ENCODE data around the gene BAIAP2. TPM values are rescaled to one million over a fixed set of nuclear protein-coding genes. Genes with fewer than 3 reads are reported as not detected.
A peak's percentile ranks its signal among the peaks of the same experiment; 100 is the strongest.

BAIAP2 gene
- total RNA-seq, 2 donors from 2014 or later = 8.0 to 11.5 TPM

- WGBS, 2 donors = 45 to 59% methylated on average over 19 to 31 of the region's 31 CpGs
- DNase-seq (no peak), ATAC-seq (no peak)
- TF ChIP-seq POLR2A (IDR thresholded peaks at IDR 0.05) (no peak), CTCF (IDR thresholded peaks at IDR 0.05) (no peak)
- H3K27me3 ChIP-seq = peaks cover 0 to 14% of the 10 kb centered on the region in 2 donors
- H3K4me3 ChIP-seq = no peak overlapping the region
- H3K36me3 ChIP-seq (replicated peaks in 1 of 2; ENCODE audit: insufficient read depth in 1 of 2, low read depth in 2 of 2) = no peaks in the 10 kb centered on the region
- no peaks in the 10 kb centered on the region for H3K9me3 ChIP-seq
- H3K4me1 ChIP-seq = peaks cover 33% of the 10 kb centered on the region
- intact Hi-C loops (cut with DNase I) = loop anchor here (2.0 kb wide), 1 partner anchor 76 kb away; no protein-coding TSS in a partner anchor
- H3K27ac ChIP-seq = no peak overlapping the region
These were observed 8.5 kb upstream of the BAIAP2 start for GRCh38 chr17:81026266-81027036.

GRCh38 chr17:81027038-81027437 is 7.9 kb upstream of the BAIAP2 start:
- H3K4me3 ChIP-seq = no peak overlapping the region
- DNase-seq (no peak), ATAC-seq (no peak)
- no peak overlapping the region for H3K27ac ChIP-seq
- peaks cover 0 to 14% of the 10 kb centered on the region in 2 donors for H3K27me3 ChIP-seq
- intact Hi-C loops (cut with DNase I) = loop anchor here (2.0 kb wide), 1 partner anchor 76 kb away; no protein-coding TSS in a partner anchor
- WGBS, 2 donors = 31 to 42% methylated on average over 15 of the region's 15 CpGs
- H3K4me1 ChIP-seq = peaks cover 39% of the 10 kb centered on the region
- no peaks in the 10 kb centered on the region for H3K9me3 ChIP-seq
- H3K36me3 ChIP-seq (replicated peaks in 1 of 2; ENCODE audit: insufficient read depth in 1 of 2, low read depth in 2 of 2) = no peaks in the 10 kb centered on the region
- TF ChIP-seq POLR2A (IDR thresholded peaks at IDR 0.05) (no peak), CTCF (IDR thresholded peaks at IDR 0.05) (no peak)

GRCh38 chr17:81027591-81028505 is 7.1 kb upstream of the BAIAP2 start:
- WGBS, 2 donors = 28 to 40% methylated on average over 12 to 36 of the region's 37 CpGs
- intact Hi-C loops (cut with DNase I) = loop anchor here (2.0 kb wide), 1 partner anchor 75 kb away; no protein-coding TSS in a partner anchor
- Histone ChIP-seq H3K36me3 (replicated peaks in 1 of 2; ENCODE audit: insufficient read depth in 1 of 2, low read depth in 2 of 2) (no peaks in the 10 kb centered on the region), H3K4me1 (peaks cover 44% of the 10 kb centered on the region), H3K27me3 (peaks cover 0 to 14% of the 10 kb centered on the region in 2 donors), H3K4me3 (no peak overlapping the region), H3K27ac (no peak overlapping the region), H3K9me3 (no peaks in the 10 kb centered on the region)
- ATAC-seq = no peak
- DNase-seq = peak in 1 of 4 donors; percentile 38
- TF ChIP-seq POLR2A (IDR thresholded peaks at IDR 0.05) = no peak
- TF ChIP-seq CTCF (IDR thresholded peaks at IDR 0.05) = no peak

GRCh38 chr17:81028506-81028858 is 6.5 kb upstream of the BAIAP2 start:
- peaks cover 0 to 14% of the 10 kb centered on the region in 2 donors for H3K27me3 ChIP-seq
- intact Hi-C loops (cut with DNase I) = no loop called here
- 17% methylated on average over 11 of the region's 12 CpGs; no CpG with 5 or more reads in 1 of the 2 donors for WGBS, 2 donors
- ATAC-seq (no peak), DNase-seq (no peak)
- H3K9me3 ChIP-seq = no peaks in the 10 kb centered on the region
- H3K4me1 ChIP-seq = peaks cover 50% of the 10 kb centered on the region
- H3K4me3 ChIP-seq = no peak overlapping the region
- H3K36me3 ChIP-seq (replicated peaks in 1 of 2; ENCODE audit: insufficient read depth in 1 of 2, low read depth in 2 of 2) = no peaks in the 10 kb centered on the region
- no peak for TF ChIP-seq CTCF (IDR thresholded peaks at IDR 0.05)
- TF ChIP-seq POLR2A (IDR thresholded peaks at IDR 0.05) = no peak
- no peak overlapping the region for H3K27ac ChIP-seq
